Measurements from ENCODE around the gene GSTM2. TPM values are rescaled to one million over a fixed set of nuclear protein-coding genes. Genes with fewer than 3 reads are reported as not detected.

GSTM2 gene
- total RNA-seq: 16.8 and 19.0 TPM in 2 replicates

DNA sequence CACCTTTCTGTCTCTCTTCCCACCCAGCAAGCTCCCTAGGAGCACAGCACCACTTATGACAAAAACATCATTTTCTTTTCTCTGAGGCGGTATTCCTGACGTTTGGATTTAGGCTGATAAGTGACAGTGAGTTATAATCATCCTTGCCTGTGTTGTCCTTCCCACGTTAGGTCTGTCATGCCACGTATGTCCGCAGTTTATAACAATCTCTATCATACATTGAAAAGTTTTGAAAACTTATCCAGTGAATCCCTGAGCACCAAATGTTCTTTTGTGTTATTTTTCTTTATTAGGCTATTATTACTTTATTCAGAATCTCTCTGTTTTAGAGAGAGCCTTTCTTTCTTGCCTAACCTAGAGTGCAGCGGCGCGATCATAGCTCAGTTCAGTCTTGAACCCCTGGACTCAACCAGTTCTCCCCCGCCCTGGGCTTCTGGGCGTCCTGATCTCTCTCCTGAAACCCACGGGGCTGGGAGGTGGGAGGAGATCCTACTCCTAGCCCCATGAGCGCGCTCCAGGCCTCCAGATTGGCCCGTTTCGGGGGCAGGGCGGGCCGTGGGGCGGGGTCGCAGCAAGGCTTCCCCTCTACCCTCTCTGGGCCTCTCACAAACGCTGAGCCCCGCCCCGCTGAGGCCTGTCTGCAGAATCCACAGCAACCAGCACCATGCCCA, at the start of gene GSTM2:
TSS of gene GSTM2 (plus strand) at position 606 of the 671 bp plus-strand sequence. CDS start at position 665, 59 bp downstream.
- peak; percentile 89 for DNase-seq (ENCODE audit: low read depth)
- TF ChIP-seq, protein P1, sequence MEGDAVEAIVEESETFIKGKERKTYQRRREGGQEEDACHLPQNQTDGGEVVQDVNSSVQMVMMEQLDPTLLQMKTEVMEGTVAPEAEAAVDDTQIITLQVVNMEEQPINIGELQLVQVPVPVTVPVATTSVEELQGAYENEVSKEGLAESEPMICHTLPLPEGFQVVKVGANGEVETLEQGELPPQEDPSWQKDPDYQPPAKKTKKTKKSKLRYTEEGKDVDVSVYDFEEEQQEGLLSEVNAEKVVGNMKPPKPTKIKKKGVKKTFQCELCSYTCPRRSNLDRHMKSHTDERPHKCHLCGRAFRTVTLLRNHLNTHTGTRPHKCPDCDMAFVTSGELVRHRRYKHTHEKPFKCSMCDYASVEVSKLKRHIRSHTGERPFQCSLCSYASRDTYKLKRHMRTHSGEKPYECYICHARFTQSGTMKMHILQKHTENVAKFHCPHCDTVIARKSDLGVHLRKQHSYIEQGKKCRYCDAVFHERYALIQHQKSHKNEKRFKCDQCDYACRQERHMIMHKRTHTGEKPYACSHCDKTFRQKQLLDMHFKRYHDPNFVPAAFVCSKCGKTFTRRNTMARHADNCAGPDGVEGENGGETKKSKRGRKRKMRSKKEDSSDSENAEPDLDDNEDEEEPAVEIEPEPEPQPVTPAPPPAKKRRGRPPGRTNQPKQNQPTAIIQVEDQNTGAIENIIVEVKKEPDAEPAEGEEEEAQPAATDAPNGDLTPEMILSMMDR (IDR thresholded peaks at IDR 0.05; ENCODE audit: insufficient read depth, low read depth, low read length): no peak
- H3K4me3 ChIP-seq (ENCODE audit: low read depth, low read length): peak within 1 kb of the TSS; percentile 60

DNA sequence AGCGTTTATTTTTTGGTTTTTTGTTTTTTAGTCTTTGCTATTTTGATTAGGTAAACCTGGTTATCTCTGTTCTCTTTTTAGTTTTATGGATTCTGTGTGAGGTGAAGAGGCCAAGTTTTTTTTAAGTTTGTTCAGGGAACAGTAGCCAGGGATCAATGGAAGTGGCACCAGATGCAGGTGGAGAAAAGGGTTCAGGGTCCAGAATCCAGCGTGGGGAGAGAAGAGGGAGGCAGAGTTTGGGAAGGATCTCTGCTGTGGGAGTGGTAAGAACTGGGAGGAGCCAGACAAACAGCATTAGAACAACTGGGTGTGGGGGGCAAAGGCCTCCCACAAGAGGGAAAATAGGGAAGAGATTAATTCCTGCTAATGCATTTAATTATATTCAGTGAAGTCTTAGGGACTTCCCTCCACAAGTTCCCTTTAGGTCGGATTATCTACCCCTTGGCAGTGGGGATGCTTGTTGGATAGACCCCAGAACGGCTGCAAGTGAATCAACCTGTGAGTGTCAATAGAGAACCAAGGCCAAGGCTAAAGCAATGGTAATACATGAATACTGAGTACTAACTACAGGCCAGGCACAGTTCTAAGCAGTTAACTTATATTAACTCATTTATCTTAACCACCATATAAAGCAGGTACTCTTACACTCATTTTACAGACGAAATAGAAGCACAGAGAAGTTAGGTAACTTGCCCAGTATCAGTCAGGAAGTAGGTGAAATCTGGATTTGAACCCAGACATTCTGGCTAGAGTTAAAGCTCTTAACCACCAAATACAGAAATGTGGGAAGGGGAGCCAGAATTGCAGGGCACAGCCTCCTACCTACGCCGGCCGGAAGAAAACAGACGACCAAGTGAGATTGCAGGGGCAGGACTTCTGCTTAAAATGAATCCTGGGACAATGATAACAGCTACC, 48.9 kb upstream of the GSTM2 start:
- peak overlapping the region; percentile 98 for H3K4me3 ChIP-seq (ENCODE audit: low read depth, low read length)
- TF ChIP-seq, protein P1 (IDR thresholded peaks at IDR 0.05; ENCODE audit: insufficient read depth, low read depth, low read length): no peak
- no peak for DNase-seq (ENCODE audit: low read depth)

DNA sequence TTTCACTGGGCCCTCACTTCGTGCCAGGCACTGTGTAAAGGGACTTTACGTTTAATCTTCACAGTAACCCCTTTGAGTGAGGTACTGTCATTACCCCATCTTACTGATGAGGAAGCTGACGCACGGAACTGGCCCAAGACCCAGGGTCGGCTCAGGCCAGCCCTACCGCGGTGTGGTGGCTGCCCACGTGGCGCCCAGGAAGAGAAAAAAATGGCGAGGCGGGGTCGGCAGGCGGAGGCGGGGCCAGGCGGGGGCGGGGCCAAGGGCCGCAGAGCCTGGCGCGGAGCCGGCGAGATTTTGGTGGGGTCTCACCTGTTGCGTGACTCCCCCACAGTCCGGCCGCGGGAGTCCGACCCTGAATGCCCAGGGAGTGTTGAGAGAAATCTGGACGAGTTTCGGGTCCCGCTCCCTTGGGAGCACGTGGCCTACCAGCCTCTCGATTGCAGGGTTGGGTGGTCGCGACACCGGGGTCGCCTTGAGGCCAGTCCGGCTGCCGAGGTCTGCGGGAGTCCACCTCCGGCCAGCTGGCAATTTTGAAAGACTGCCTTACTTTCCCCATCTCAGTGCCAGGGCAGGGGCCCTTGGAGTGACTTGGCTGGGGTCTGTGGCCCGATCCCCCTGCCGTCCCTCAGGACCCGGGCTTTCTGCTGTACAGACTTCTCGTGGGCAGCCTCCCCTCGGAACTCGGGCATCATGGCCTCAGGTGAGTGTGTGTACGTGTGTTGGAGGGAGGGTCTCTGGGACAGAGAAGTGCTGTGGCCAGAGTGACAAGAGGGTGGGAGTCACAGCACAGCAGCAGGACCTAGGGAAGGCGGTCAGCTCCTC, 48.1 kb upstream of the GSTM2 start, which contains the start of the genes AMPD2 and GNAT2:
TSS of gene AMPD2 (plus strand) at position 262 of the 825 bp plus-strand sequence. CDS start 1,339 bp downstream, outside the sequence.
TSS of gene GNAT2 (minus strand) at position 41 of the 825 bp plus-strand sequence. CDS start 6,746 bp downstream, outside the sequence.
- peak; percentile 95 for DNase-seq (ENCODE audit: low read depth)
- TF ChIP-seq, protein P1 (IDR thresholded peaks at IDR 0.05; ENCODE audit: insufficient read depth, low read depth, low read length): no peak
- peak within 1 kb of the TSS; percentile 98 for H3K4me3 ChIP-seq (ENCODE audit: low read depth, low read length)

DNA sequence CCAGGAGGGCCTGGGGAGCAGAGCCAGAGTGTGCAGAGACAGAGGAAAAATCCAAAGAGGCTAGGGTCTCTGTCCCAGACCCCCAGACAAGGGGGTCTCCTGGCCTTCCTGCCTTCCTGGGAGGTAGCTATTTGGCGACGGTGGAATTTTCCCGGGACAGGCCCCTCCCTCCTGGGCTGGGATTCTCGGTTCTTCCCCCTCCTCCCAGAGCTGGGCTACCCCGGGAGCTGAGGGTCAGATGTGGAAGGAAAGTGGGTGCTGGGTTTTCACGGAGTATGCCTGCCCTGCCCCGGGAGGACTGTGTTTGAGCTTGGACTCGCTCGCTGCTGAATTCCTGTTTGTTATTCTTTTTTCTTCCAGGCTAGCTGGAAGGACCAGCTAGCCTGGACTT, 47.5 kb upstream of the GSTM2 start:
- peak; percentile 72 for DNase-seq (ENCODE audit: low read depth)
- TF ChIP-seq, protein P1 (IDR thresholded peaks at IDR 0.05; ENCODE audit: insufficient read depth, low read depth, low read length): no peak
- H3K4me3 ChIP-seq (ENCODE audit: low read depth, low read length): peak overlapping the region; percentile 98

DNA sequence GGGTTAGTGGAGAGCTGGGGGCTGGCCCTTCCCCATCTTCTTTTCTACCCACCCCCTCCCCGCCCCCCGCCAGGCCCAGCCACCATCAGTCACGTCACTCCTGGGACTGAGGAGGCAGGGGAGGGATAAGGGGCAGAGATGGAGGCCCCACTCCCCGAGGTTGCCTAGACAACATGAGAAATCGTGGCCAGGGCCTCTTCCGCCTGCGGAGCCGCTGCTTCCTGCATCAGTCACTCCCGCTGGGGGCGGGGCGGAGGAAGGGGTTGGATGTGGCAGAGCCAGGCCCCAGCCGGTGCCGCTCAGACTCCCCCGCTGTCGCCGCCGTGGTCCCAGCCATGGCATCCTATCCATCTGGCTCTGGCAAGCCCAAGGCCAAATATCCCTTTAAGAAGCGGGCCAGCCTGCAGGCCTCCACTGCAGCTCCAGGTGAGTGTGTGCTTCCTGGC, 47.0 kb upstream of the GSTM2 start:
- peak; percentile 95 for DNase-seq (ENCODE audit: low read depth)
- TF ChIP-seq, protein P1 (IDR thresholded peaks at IDR 0.05; ENCODE audit: insufficient read depth, low read depth, low read length): no peak

More for the DNA sequence above, 47.0 kb upstream of the GSTM2 start:
- peak overlapping the region; percentile 98 for H3K4me3 ChIP-seq (ENCODE audit: low read depth, low read length)

Data from fibroblast of villous mesenchyme (primary cell).